H1 (cell line): ENCODE results near the gene TFPI2. TPM values are rescaled to one million over a fixed set of nuclear protein-coding genes. Genes with fewer than 3 reads are reported as not detected.

ENCODE experiments used
- CTCF ChIA-PET: fragments of 300-600 bp; sonication (Branson Sonifier 250); formaldehyde crosslinking; loops from one replicate; lab custom pipeline; 2021; ENCODE audit not compliant: partially characterized antibody; lab: Charles Lee
- POLR2A ChIA-PET: fragments of 300-600 bp; sonication (Branson Sonifier 250); formaldehyde crosslinking; loops from one replicate; lab custom pipeline; 2021; ENCODE audit warnings: inconsistent platforms; ENCODE audit not compliant: partially characterized antibody; lab: Charles Lee
- DNase-seq, 2 experiments: peaks; one replicate each; pipeline versions ENCODE4 v3.0.0 to v3.0.0-alpha.2; 2010 to 2022; ENCODE audit warnings: low spot score in 2 of 2, low read depth in 1 of 2, mixed read lengths in 1 of 2
- FAIRE-seq: peaks from 2 replicates; lab custom pipeline; 2011; peaks lifted over from hg19 to GRCh38; lab: Jason Lieb, UNC
- H2AFZ ChIP-seq: 2 replicates; pipeline ENCODE4 v1.8.1; 2012; ENCODE audit warnings: low read length, inconsistent platforms
- H2AK5ac ChIP-seq: 2 replicates; pipeline ENCODE4 v1.6.1; 2013; ENCODE audit warnings: low read depth, low read length
- H2BK120ac ChIP-seq: replicated peaks from 2 replicates; pipeline ENCODE3; 2013; ENCODE audit warnings: low read depth, low read length, inconsistent platforms
- H2BK12ac ChIP-seq: 2 replicates; pipeline ENCODE4 v1.6.1; 2013; ENCODE audit warnings: low read depth, low read length
- H2BK15ac ChIP-seq: 2 replicates; pipeline ENCODE4 v1.6.1; 2013; ENCODE audit warnings: low read length
- H2BK20ac ChIP-seq: 2 replicates; pipeline ENCODE4 v1.6.1; 2013; ENCODE audit warnings: low read length
- H2BK5ac ChIP-seq: 2 replicates; pipeline ENCODE4 v1.6.1; 2013; ENCODE audit warnings: low read depth, low read length
- H3K14ac ChIP-seq: 2 replicates; pipeline ENCODE4 v1.6.1; 2013; ENCODE audit warnings: inconsistent platforms; ENCODE audit not compliant: insufficient read length
- H3K18ac ChIP-seq: 2 replicates; pipeline ENCODE4 v1.6.1; 2013; ENCODE audit warnings: low read length; ENCODE audit errors: extremely low read depth
- H3K23ac ChIP-seq: 2 replicates; pipeline ENCODE4 v1.6.1; 2013; ENCODE audit warnings: inconsistent platforms; ENCODE audit not compliant: insufficient read length
- H3K23me2 ChIP-seq: 2 replicates; pipeline ENCODE4 v1.6.1; 2013; ENCODE audit warnings: low read depth, low read length
- H3K27ac ChIP-seq: 2 replicates; pipeline ENCODE4 v1.6.1; 2011; ENCODE audit warnings: low read depth, low read length, inconsistent platforms
- H3K27me3 ChIP-seq, 4 experiments: replicated peaks in 1 of 4; 1 replicate in 1 of 4; 2 replicates in 3 of 4; pipeline versions ENCODE4 v1.6.1 to v1.8.1; 2011 to 2013; ENCODE audit warnings: low read length in 3 of 4, mild to moderate bottlenecking in 3 of 4, inconsistent platforms in 2 of 4, mixed read lengths in 2 of 4, moderate library complexity in 1 of 4; ENCODE audit not compliant: control insufficient read depth in 3 of 4, insufficient read depth in 3 of 4; ENCODE audit errors: extremely low read depth in 1 of 4
- H3K36me3 ChIP-seq, 4 experiments: 2 replicates each; pipeline versions ENCODE4 v1.6.1 to v1.8.1; 2011 to 2013; ENCODE audit warnings: mild to moderate bottlenecking in 4 of 4, low read length in 3 of 4, moderate library complexity in 2 of 4, control low read depth in 1 of 4, inconsistent platforms in 1 of 4; ENCODE audit not compliant: insufficient read depth in 4 of 4, control insufficient read depth in 2 of 4
- H3K4ac ChIP-seq: replicated peaks from 2 replicates; pipeline ENCODE3; 2013; ENCODE audit warnings: low read length, low read depth, mixed read lengths, inconsistent platforms; ENCODE audit not compliant: insufficient read length
- H3K4me1 ChIP-seq, 4 experiments: replicated peaks in 1 of 4; 1 replicate in 1 of 4; 2 replicates in 3 of 4; pipeline versions ENCODE4 v1.6.1 to v1.8.1; 2011 to 2013; ENCODE audit warnings: low read length in 3 of 4, inconsistent platforms in 2 of 4, mixed read lengths in 1 of 4; ENCODE audit not compliant: insufficient read depth in 4 of 4, control insufficient read depth in 3 of 4
- H3K4me2 ChIP-seq, 2 experiments: 2 replicates each; pipeline versions ENCODE4 v1.6.1 to v1.8.1; 2011 to 2013; ENCODE audit warnings: low read depth in 2 of 2, low read length in 2 of 2, control low read depth in 1 of 2, inconsistent platforms in 1 of 2, mild to moderate bottlenecking in 1 of 2; ENCODE audit not compliant: insufficient read depth in 1 of 2
- H3K4me3 ChIP-seq, 4 experiments: fragments of 200-600, 300-600 bp in 1 of 4; sonication (generic), shearing (Covaris generic), sonication (Bioruptor Twin) in 1 of 4; 2 replicates each; pipeline versions ENCODE4 v1.5.1 to v1.8.1; 2011 to 2016; ENCODE audit warnings: low read length in 4 of 4, low read depth in 3 of 4, control low read depth in 2 of 4, inconsistent platforms in 2 of 4, mild to moderate bottlenecking in 2 of 4, mixed read lengths in 1 of 4, moderate library complexity in 1 of 4; ENCODE audit not compliant: insufficient read depth in 2 of 4; ENCODE audit errors: extremely low read depth in 1 of 4
- H3K56ac ChIP-seq: replicated peaks from 2 replicates; pipeline ENCODE3; 2013; ENCODE audit warnings: low read depth, mild to moderate bottlenecking, mixed read lengths, low read length, inconsistent platforms; ENCODE audit not compliant: insufficient read length
- H3K79me1 ChIP-seq: 2 replicates; pipeline ENCODE4 v1.6.1; 2013; ENCODE audit warnings: low read depth, low read length, control low read depth
- H3K79me2 ChIP-seq, 2 experiments: 2 replicates each; pipeline versions ENCODE4 v1.6.1 to v1.8.1; 2012 to 2013; ENCODE audit warnings: low read length in 2 of 2, mild to moderate bottlenecking in 2 of 2, inconsistent platforms in 1 of 2; ENCODE audit not compliant: insufficient read depth in 2 of 2, control insufficient read depth in 1 of 2
- H3K9ac ChIP-seq, 4 experiments: replicated peaks in 1 of 4; 1 replicate in 1 of 4; 2 replicates in 3 of 4; pipeline versions ENCODE4 v1.6.1 to v1.8.1; 2011 to 2013; ENCODE audit warnings: low read depth in 3 of 4, low read length in 3 of 4, control low read depth in 2 of 4, mild to moderate bottlenecking in 2 of 4, moderate library complexity in 2 of 4, inconsistent platforms in 1 of 4; ENCODE audit errors: extremely low read depth in 1 of 4
- H3K9me3 ChIP-seq, 2 experiments: 2 replicates each; pipeline versions ENCODE4 v1.6.1 to v1.8.1; 2012 to 2013; ENCODE audit warnings: mild to moderate bottlenecking in 2 of 2, moderate library complexity in 2 of 2, control low read depth in 1 of 2, inconsistent platforms in 1 of 2, low read depth in 1 of 2, low read length in 1 of 2, mixed read lengths in 1 of 2; ENCODE audit not compliant: insufficient read depth in 2 of 2
- H4K20me1 ChIP-seq, 2 experiments: replicated peaks in 1 of 2; 2 replicates each; pipeline versions ENCODE3 to v1.8.1; 2011 to 2013; ENCODE audit warnings: inconsistent platforms in 2 of 2, low read length in 2 of 2, mild to moderate bottlenecking in 1 of 2; ENCODE audit not compliant: insufficient read depth in 2 of 2, control insufficient read depth in 1 of 2
- H4K5ac ChIP-seq: 2 replicates; pipeline ENCODE4 v1.6.1; 2013; ENCODE audit warnings: low read length, low read depth, mixed read lengths, inconsistent platforms; ENCODE audit not compliant: insufficient read length
- H4K8ac ChIP-seq: 2 replicates; pipeline ENCODE4 v1.8.0; 2013; ENCODE audit warnings: mild to moderate bottlenecking, moderate library complexity, low read length, inconsistent platforms; ENCODE audit not compliant: insufficient read depth; ENCODE audit errors: extremely low read depth
- H4K91ac ChIP-seq: replicated peaks from 2 replicates; pipeline ENCODE3; 2013; ENCODE audit warnings: low read length, mixed read lengths, inconsistent platforms; ENCODE audit not compliant: insufficient read length
- ASH2L ChIP-seq: fragments of 200-600, 300-600 bp; sonication (generic); IDR thresholded peaks from one replicate; pipeline ENCODE4 v1.7.1; 2017; ENCODE audit warnings: low read length
- CHD1 ChIP-seq: IDR thresholded peaks from 2 replicates; pipeline ENCODE4 v1.6.1; 2012; ENCODE audit warnings: low read depth, low read length, improper control_type of control experiment
- CREB1 ChIP-seq: IDR thresholded peaks from 2 replicates; pipeline ENCODE4 v1.6.1; 2012; ENCODE audit warnings: inconsistent platforms
- E2F6 ChIP-seq: IDR thresholded peaks from 2 replicates; pipeline ENCODE4 v1.6.1; 2012; ENCODE audit warnings: inconsistent platforms
- FOSL1 ChIP-seq: IDR thresholded peaks from 2 replicates; pipeline ENCODE4 v1.6.1; 2011; ENCODE audit warnings: mild to moderate bottlenecking, low read depth, low read length, moderate library complexity; ENCODE audit not compliant: insufficient read depth
- HDAC2 ChIP-seq, 2 experiments: fragments of 300-600 bp in 1 of 2; sonication (generic) in 1 of 2; IDR thresholded peaks; 2 replicates each; pipeline ENCODE4 v1.6.1; 2011 to 2012; ENCODE audit warnings: low read depth in 2 of 2, low read length in 2 of 2, mild to moderate bottlenecking in 2 of 2, moderate library complexity in 2 of 2, borderline replicate concordance in 1 of 2, inconsistent platforms in 1 of 2
- MAX ChIP-seq: IDR thresholded peaks from 2 replicates; pipeline ENCODE4 v1.6.1; 2012; ENCODE audit warnings: inconsistent platforms
- NANOG ChIP-seq: IDR thresholded peaks from 2 replicates; pipeline ENCODE4 v1.6.1; 2011; ENCODE audit warnings: low read length, low read depth, mild to moderate bottlenecking, inconsistent platforms; ENCODE audit not compliant: insufficient read depth, poor library complexity, severe bottlenecking
- POLR2AphosphoS5 ChIP-seq: IDR thresholded peaks from 2 replicates; pipeline ENCODE4 v1.6.1; 2011; ENCODE audit warnings: low read depth, low read length
- SAP30 ChIP-seq: fragments of 300-600 bp; sonication (generic); IDR thresholded peaks from 2 replicates; pipeline ENCODE4 v1.7.1; 2012; ENCODE audit warnings: low read length, moderate library complexity, mild to moderate bottlenecking, inconsistent platforms; ENCODE audit not compliant: insufficient read depth, insufficient replicate concordance
- SIN3A ChIP-seq, 2 experiments: IDR thresholded peaks in 1 of 2; conservative IDR thresholded peaks in 1 of 2; 2 replicates each; pipeline ENCODE4 v1.6.1; 2011 to 2012; ENCODE audit warnings: low read length in 2 of 2, improper control_type of control experiment in 1 of 2, low read depth in 1 of 2, mild to moderate bottlenecking in 1 of 2
- SIX5 ChIP-seq: IDR thresholded peaks from 2 replicates; pipeline ENCODE4 v1.6.1; 2011; ENCODE audit warnings: mild to moderate bottlenecking, low read depth, low read length
- TAF1 ChIP-seq: IDR thresholded peaks from 2 replicates; pipeline ENCODE4 v1.6.1; 2011; ENCODE audit warnings: mild to moderate bottlenecking, low read depth, low read length
- TBP ChIP-seq: IDR thresholded peaks from 2 replicates; pipeline ENCODE4 v1.6.1; 2011; ENCODE audit warnings: low read depth, low read length, improper control_type of control experiment
- whole genome bisulfite sequencing, 2 experiments: shearing (Covaris generic) in 1 of 2; methylation state at CpG; one replicate each; pipeline versions ENCODE4 v1.1.6 to v1.1.7; 2013 to 2015; ENCODE audit warnings: low lambda C conversion rate in 2 of 2, mixed read lengths in 2 of 2, inconsistent platforms in 1 of 2, low coverage in 1 of 2, missing lambda C conversion rate in 1 of 2; ENCODE audit not compliant: insufficient replicate concordance in 2 of 2, insufficient coverage in 1 of 2, insufficient read length in 1 of 2; ENCODE audit errors: extremely low coverage in 1 of 2, missing lambda C conversion rate in 1 of 2; 5-methylcytosine and 5-hydroxymethylcytosine counted together
- polyA plus RNA-seq, 7 experiments: library from polyadenylated mRNA; depleted of rRNA in 3 of 7; stranded (reverse) in 5 of 7; unstranded in 2 of 7; fragments of >200 nt in 5 of 7; fragments of 200-250 nt in 2 of 7; gene quantifications; 1 replicate in 5 of 7; 2 replicates in 1 of 7; 4 replicates in 1 of 7; pipeline versions ENCODE4 v1.2.1 to v1.2.3, GENCODE V29; 2011 to 2013; ENCODE audit warnings: missing spikeins in 2 of 7, mixed read lengths in 2 of 7
- total RNA-seq: library from RNA; stranded (reverse); fragmentation: NEBNext Ultra II Directional; extraction: Animal tissue kit (Norgen Biotek cat#: 25700); gene quantifications from 2 replicates; pipeline ENCODE4 v1.2.1, GENCODE V29; 2021

TFPI2 gene
- total and polyA plus RNA-seq, 2 of the 8 experiments (the other 6 are each of a cell fraction or from before 2014, with no cell fraction given) = 6.8 to 8.9 TPM

GRCh38 chr7:93835702-93836101 is 54.9 kb downstream of the TFPI2 start:
- H3K4me2 ChIP-seq = no peak overlapping the region
- no peak overlapping the region for H3K14ac ChIP-seq
- no peak overlapping the region for H3K23ac ChIP-seq
- H3K79me1 ChIP-seq = no peaks in the 10 kb centered on the region
- H2BK15ac ChIP-seq = no peak overlapping the region
- H4K8ac ChIP-seq = no peak overlapping the region
- H3K9me3 ChIP-seq = no peaks in the 10 kb centered on the region
- no peaks in the 10 kb centered on the region; the same call in 1 of the 2 replicates for H3K23me2 ChIP-seq
- H3K27me3 ChIP-seq = no peaks in the 10 kb centered on the region
- H3K4me3 ChIP-seq = no peak overlapping the region
- no peak overlapping the region for H2AK5ac ChIP-seq
- CTCF ChIA-PET = no interaction called here
- POLR2A ChIA-PET = interaction anchor here (0.6 to 1.0 kb wide), 2 partner anchors 10 to 147 kb away, joined by 3 read pairs; no protein-coding TSS in a partner anchor
- no peak overlapping the region for H2AFZ ChIP-seq
- no peak for FAIRE-seq
- H3K4ac ChIP-seq = no peak overlapping the region
- no peak for DNase-seq
- WGBS, 2 experiments = 88% methylated on average over 1 of the region's 1 CpG; no CpG with 5 or more reads in 1 of the 2 experiments
- H3K36me3 ChIP-seq = no peaks in the 10 kb centered on the region
- H2BK5ac ChIP-seq = no peak overlapping the region
- no peak overlapping the region for H3K27ac ChIP-seq
- peaks cover 0 to 2% (median 0%) of the 10 kb centered on the region in 4 experiments; a peak in 1 of 7 replicates for H3K4me1 ChIP-seq
- no peaks in the 10 kb centered on the region for H4K20me1 ChIP-seq
- no peak overlapping the region for H3K56ac ChIP-seq
- no peaks in the 10 kb centered on the region for H3K79me2 ChIP-seq
- H2BK12ac ChIP-seq = no peak overlapping the region
- no peak overlapping the region for H3K9ac ChIP-seq
- no peak overlapping the region for H2BK20ac ChIP-seq
- H4K5ac ChIP-seq = no peak overlapping the region
- H4K91ac ChIP-seq = no peak overlapping the region
- H2BK120ac ChIP-seq = no peak overlapping the region
- no peak overlapping the region for H3K18ac ChIP-seq
- no peak for TF ChIP-seq TBP
- TF ChIP-seq FOSL1 = no peak
- TF ChIP-seq POLR2AphosphoS5 = no peak
- TF ChIP-seq ASH2L = no peak
- no peak for TF ChIP-seq CREB1
- no peak for TF ChIP-seq E2F6
- TF ChIP-seq TAF1 = no peak
- no peak for TF ChIP-seq HDAC2 (IDR thresholded peaks at IDR 0.05; ENCODE audit: borderline replicate concordance in 1 of 2, low read depth in 2 of 2, low read length in 2 of 2)
- no peak for TF ChIP-seq SIN3A (conservative IDR thresholded peaks at IDR 0.05 in 1 of 2, IDR thresholded peaks at IDR 0.05 in 1 of 2; ENCODE audit: low read depth in 1 of 2, low read length in 2 of 2)
- TF ChIP-seq NANOG = no peak
- TF ChIP-seq CHD1 = no peak
- no peak for TF ChIP-seq SIX5
- TF ChIP-seq SAP30 = no peak
- no peak for TF ChIP-seq MAX
